Hematopoietic multipotent progenitor cell (in vitro differentiated cells): ENCODE measurements around the gene TUNAR. TPM values are rescaled to one million over a fixed set of nuclear protein-coding genes. Genes with fewer than 3 reads are reported as not detected.

Experiments
- DNase-seq, 3 donors: peaks; one replicate each; pipeline ENCODE4 v3.0.0-alpha.2; 2011 to 2015; ENCODE audit warnings: low read depth in 2 of 3, low spot score in 2 of 3
- total RNA-seq: library from RNA; depleted of rRNA; stranded (reverse); fragments of >200 nt; gene quantifications from one replicate; pipeline ENCODE4 v1.2.3, GENCODE V29; 2012

Gene TUNAR
- total RNA-seq, 1 donor: not detected

DNA sequence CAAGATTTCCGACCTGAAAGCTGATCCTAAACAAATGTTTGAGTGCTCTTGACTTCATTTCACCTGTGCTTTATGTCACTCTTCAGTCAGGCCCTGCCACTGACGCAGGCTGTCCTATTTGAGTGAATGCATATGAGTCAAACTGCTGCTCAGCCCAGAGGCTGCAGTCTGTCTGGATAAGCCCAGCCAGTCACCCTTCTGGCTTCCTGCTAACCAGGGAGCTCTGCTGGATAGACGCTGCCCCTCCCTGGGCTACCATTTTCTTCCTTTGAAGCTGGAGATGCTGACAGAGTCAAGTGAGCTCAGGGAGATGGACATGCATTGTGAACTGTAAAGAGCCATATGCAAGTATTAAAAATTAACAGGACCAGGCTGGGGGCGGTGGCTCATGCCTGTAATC lies 5.1 kb upstream of the TUNAR start:
- DNase-seq: no peak

DNA sequence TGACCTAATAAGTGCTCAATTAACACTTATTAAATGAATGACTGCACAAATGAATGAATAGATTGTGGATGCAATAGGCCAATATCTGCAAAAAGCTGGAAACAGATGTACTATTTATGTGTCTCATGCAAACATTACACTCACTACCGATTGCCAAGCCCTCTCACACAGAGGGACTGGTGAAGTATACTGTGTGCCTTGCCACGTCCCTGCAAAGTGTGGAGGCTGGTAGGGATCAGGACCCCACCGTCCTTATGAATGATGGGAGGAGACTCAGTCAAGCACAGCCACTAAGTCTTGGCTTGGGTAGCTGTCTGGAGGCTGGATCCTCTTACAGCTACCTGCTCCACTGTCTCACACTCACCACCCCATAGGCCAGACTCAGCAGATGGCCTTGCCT lies 3.9 kb upstream of the TUNAR start:
- no peak for DNase-seq

DNA sequence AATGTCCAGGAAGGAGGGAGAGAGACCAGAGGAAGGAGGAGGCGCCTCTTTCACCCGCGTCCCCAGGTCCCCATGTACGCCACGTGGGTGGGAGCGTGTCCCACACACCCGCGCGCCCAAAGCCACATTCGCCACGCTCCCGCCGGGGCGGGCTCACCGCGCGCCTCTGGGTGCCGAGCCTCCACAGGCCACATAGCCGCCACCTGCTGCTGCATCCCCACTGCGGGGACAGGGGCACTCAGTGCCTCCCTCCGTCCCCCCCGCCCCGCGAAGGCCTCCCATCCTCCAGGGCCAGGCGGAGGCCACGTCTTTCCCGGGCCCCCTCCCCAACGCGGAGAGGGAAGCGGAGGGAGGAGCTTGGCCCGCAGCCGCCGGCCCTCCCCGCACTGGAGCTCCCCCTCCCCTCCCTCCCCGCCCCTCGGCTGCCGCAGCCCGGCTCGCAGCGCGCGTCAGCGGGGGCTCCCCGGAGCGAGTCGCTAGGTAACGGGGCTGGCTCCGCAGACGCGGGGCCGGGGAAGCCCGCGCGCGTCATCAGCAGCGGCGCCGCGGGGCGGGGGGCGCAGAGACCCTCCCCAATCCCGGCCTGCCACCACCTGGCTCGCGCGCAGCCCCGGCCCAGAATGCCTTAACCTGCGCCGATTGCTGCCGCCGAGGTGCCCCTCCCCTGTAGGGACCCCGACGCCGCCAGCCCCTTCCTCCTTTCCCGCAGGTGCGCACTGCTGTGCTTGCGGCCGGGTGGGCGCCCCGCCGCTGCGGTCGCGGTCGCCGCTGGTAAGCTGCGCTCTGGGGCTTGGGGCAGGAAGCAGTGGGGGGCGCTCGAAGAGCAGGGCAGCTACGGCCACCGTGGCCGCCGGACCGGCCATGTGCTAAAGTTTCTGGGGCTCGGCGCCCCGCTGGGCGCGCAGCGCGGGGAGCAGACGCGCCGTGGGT lies 536 bp upstream of the TUNAR start:
- no peak for DNase-seq

DNA sequence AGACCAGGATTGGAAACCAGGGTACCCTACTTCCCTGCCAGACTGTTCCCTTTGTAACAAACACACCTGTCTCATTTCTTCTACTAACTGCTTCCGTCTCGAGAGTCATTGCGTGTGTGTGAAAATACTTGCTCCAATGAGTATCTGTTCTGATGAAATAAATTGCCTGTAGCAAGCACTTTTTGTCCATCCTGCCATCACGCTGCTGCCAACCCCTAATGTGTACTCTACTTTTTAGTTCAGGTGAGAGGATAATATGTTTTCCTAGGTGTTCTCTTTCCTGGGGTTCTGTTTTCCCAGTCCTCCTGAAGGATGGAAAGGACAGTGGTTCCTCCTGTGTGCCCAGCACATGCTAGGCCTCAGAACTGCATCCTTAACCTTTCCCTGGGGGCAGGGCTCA lies 1.0 kb downstream of the TUNAR start:
- DNase-seq: no peak

DNA sequence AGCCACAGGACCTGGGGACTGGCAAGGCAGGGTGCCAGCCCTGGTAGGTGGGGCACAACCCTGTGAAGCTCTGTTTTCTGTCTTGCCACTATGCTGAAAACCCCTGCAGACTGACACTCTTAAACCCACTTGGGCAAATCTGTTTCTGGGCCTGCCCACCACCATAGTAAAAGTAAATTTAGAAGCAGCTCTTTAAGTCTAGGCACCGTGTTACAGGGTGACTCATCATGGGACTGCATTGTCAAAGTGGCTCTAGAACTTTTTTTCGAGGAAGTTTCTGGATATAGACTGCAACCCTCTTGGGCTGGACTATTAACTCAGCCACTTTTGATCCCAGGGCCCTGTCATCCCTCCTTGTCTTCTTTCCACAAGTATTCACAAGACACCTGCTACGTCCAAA lies 7.7 kb downstream of the TUNAR start:
- no peak for DNase-seq

DNA sequence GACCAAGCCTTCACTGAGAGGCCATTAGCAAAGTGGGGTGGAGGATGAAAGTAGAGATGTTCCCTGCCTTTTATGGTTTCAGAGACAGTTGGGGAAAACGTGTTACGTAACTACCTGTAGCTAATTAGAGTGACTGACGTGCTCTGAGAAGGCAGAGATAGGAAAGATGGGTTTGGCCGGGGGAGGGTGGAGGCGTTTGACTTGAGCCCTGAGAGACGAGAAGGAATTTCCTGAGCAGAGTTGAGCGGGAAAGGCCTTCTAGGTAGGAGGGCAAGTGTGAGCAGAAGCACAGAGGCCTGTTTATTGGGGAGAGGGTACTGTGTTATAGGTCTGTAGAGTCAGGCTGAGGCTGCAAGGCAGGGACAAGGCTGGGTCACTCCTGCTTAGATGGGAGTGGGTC lies 8.6 kb downstream of the TUNAR start:
- no peak for DNase-seq

DNA sequence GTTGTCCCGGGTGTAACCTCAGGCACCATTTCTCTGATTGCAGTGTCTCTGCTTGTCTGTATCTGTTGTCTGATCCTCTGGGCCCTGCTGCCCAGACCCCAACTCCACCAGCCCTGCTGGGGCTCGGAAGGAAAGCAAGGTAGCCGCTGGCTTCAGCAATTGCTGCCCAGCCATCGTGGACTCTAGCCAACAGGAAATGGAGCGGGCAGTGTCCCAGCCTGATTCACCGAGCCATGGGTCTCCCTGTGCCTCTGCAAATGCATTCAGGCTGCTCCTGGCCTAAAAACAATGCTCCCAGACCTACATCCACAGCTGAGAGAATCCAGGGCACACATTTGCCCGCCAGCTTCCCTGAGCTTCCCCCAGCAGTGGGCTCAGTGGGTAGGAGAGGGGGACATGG lies 9.2 kb downstream of the TUNAR start:
- DNase-seq: no peak

DNA sequence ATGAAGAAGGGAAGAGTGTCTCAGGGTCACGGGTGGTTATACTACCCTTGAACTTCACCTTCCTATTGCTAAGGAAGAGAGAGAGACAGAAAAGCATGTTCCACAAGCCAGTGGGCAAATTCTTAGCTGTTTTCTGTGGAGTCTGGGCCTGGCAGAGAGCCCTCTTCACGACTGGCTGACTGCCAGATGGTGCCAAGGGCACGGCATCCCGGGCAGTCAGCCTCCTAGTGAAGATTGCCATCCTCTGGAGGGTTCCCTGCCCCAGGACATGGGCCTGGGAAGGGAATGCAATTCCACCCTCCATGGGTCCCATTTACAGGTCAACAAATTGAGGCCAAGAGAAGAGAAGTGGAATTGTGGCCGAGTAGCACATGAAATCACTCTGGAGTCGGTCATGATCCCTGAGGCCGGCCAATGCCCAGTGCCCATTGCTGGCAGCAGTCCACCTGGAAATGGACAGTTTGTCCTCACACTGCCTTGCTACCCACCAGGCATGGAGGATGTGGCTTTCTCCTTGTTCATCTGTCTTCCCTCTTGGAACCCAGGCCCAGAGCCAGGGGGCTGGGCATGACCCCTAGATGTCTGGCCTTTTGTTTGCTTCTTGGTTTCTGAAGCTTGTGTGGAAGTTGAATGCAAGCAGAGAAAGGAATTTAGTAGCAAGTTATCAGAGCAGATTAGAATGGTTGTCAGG lies 9.9 kb downstream of the TUNAR start:
- no peak for DNase-seq

DNA sequence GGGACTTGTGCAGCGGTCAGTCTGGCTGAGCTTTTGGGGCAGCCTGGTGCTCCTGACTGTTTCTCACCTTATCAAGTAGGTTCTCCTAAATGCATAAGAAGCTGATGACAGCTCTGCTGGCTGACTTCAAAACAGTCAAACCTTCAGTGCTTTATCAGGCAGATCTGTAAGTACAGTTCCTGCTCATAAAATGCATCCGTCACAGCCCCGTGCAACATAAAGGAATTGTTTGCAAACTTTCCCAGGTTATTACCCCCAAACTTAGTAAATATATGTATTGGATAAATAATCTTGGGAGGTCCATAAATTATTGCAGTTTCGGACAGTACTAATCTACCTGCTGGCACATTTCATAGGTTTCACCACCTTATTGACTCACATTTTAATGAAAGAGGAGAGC lies 10.7 kb downstream of the TUNAR start:
- no peak for DNase-seq

DNA sequence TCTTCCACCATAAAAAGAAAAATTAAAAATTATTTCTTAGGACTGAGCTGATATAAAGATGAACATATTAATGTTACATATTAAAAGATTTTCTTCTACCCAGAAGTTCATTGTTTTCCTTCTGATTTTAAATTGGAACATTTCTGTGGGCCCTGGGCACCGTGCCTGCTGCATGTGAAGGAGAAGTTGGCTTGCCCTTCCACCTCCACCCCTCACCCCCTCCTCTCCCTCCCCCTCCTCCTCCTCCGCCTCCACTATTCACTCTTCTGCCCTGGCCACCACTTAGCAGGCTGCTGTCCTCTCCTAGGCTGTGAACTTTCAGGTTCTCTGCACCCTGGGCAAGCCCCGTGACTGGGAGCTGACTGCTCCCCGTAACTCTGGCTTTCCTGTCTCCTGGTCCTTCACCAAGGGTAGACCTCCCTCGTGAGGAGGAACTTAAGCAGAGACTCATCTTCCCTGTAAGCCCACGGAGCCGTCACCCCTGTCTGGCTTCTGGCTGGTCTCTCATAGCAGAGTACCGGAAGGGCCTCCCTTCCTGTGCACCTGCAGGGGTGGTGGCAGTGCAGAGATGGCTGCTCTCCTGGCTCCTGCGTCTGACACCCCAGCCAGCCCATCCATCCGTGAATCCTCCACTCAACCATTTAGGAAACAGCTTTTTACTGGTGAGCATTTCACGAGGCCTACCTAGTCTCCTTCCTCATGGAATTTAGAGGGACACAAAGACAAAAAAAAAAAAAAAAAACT lies 12.8 kb downstream of the TUNAR start:
- DNase-seq: no peak

DNA sequence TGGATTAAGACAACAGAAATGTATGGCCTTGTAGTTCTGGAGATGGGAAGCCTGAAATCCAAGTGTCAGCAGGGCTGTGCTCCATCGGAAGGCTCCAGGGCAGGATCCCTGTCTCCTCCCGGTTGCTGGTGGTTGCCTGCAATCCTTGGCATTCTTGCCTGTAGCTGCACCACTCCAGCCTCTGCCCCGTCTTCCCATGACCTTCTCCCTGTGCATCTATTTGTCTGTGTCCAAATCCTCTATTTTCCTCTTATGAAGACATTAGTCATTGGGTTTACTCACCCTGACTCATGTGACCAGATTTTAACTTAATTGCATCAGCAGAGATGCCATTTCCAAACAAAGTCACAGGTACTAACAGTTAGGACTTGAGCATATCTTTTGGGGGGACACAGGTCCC lies 15.1 kb downstream of the TUNAR start:
- DNase-seq: no peak

DNA sequence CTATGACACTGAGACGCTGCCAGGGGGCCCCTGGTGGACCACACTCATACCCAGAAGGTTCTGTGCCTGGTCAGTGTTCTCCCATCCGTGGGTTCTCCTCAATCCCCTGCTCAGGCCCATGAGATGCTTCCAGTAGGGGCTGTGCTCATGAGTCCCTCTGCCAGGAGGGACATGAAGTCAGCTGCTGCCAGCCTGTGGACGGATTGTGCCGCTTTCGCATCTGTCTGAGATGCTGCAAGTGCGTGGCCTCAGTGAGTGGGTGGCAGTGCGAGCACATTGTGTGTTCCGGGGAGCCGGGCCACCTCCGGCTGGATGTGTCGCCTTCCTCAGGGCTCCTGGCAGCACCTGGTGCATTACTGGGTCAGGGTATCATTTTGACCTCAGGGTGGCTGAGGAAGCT lies 15.5 kb downstream of the TUNAR start:
- DNase-seq: no peak

DNA sequence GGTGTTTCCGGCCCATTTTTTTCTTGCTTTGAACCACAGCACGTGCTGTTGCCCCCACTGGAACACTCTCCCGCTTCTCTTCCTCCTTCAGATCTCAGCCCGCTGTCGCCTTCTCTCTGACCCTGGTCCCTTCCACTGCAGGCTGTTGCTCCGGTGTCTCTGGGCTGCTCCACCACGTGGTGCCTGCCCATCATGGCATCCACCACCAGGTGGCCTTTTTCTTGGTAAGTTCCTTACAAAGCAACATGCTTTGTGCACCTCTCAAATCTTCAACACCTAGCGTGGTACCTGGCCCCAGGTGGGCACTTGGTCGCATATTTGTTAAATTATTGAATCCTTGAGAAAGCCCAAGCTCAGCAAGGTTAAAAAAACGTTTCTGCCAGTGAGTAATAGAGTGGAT lies 19.1 kb downstream of the TUNAR start:
- DNase-seq: no peak

DNA sequence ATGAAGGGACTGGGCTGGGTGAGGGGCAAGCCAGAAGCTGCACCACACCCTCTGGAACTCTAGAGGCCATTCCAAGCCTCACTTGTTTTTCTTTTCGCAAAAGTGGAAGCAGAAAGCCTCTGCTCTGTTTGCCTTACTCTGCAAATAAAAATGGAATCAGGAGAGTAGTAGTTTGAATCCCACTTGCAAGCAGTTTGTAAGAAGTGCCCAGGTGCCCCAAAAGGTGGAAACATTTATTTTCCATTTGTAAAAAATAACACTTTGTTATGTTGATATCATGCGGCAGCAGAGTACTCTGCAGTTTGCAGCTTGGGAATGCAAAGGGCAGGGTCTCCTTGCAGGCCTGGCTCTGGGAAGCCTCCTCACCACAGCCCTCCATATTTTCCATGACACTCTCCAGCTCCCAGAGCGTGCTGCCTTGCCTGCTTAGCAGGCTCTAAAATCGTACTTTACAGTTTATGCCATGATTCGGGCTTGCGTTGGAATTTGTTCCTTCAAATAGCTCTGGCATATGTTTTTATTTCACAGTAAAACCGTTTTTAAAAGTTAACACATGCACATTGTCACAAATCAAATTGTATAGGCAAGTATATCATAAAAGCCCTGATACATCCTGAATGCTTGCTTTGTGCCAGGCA lies 20.0 kb downstream of the TUNAR start:
- no peak for DNase-seq

DNA sequence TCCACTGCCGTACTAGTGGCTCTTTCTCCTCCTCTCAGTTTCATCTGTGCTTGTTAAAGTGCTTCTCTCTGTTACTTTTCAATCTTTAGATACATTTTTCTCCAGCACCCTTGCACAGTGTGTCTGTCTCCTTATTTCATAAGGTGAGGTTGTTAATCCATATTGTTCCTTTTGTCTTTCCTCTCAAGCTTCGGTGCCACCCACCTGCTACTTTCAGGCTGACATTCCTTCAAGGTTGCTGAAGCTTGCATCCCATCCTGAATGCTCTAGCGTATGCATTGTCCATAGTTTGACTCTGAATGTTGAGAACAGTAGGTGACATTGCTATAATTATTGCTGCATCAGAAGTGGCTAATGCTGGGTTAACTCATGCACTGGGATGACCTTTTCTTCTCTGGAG lies 20.6 kb downstream of the TUNAR start:
- no peak for DNase-seq

DNA sequence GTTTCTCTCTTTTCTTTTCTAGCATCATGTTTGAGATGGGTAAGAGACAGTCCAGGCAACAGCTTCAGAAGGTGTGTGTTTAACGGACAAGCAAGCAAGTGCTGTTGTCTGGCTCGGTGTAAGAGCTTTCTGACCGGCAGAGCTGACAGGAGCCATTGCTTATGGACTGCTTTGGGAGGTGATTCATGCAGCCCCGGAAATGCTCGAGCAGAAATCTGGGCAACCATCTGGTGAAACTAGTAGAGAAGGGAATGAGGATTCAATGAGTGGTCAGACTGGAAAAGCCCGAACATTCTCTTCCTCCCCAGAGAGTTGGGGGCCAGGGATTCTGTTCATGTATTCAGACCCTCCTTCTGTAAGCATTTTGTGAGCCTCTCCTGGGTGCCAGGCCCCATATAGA lies 24.4 kb downstream of the TUNAR start:
- no peak for DNase-seq

DNA sequence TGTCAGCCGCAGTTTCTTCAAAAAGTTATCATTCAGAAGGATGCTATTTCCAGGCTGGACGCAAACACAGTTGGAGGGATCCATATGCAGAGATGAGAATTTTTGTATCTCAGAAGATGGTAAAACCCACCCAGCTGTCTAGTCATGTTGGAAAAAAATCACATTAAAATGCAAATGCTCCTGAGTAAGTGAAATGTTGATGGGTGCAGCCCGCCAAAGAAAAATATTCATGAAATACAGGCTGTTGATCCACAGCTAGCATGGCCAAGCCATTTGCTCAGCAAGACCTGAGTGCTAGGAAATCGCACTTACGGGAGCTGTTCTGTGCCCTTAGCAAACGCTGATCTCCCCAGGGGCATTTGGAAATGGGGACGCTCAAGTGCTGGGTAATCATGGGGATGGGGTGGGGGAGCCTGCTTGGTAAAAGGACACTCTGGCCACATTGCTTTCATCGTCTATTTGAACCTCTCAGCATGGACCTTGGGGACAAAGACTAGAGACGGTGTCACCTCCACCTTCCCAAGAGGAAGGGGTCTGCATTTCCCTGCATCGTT lies 25.7 kb downstream of the TUNAR start:
- DNase-seq: no peak

DNA sequence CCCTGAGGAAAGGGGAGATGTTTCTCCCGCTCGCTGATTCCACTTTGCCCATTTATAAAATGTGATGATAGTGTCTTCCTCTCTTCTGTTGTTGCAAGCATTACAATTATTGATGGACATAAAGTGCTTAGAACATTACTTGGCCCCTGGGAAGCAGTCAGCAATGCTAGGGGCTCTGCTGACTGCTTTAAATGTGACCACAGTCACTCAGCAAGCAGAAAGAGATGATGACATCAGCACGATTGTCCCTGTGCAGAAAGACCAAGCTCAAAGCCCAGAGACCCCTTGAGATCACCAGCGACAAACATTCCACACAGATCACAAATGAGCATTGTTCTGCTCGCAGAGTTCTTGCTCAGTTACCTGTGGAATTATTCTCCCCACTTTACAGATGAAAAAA lies 26.5 kb downstream of the TUNAR start:
- DNase-seq: no peak

DNA sequence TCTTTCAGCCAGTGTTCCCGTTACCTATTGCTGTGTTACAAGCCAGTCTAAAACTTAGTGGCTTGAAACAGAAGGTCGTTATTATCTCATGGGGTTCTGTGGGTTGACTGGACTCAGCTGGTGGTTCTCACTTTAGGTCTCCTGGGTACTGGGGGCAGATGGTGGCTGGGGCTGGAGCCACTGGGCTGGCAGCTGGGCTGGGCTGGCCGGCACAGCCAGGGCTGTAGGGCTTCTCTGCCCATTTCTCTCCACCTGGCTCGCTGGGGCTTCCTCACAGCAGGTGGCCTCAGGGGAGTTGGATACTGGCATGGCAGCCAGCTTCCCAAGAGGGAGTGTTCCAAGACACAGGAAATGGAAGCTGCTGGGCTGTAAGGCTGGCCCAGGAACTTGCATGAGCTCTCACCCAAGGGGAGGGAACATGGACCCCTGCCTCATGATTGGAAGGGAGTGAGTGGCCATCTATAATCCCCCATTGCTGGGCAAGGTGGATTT lies 27.0 kb downstream of the TUNAR start:
- no peak for DNase-seq

DNA sequence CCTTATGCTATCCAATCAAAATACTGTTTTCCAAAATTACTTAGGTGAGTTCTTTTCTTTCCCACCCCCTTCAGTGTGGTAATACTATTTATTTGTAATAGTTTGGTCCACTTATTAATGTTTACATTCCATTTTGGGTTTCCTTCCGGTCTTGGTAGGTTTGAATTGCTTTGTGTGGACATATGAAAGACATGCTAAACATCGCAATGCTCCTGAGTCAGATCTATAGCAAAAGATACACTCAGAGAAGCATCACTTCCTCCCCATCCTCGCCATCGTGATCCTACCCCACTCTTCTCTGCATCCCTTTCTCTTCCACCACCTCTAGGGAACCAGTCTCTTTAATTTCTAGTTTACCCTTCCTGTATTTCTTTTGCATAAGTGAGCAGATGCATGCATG lies 30.0 kb downstream of the TUNAR start:
- DNase-seq: no peak

DNA sequence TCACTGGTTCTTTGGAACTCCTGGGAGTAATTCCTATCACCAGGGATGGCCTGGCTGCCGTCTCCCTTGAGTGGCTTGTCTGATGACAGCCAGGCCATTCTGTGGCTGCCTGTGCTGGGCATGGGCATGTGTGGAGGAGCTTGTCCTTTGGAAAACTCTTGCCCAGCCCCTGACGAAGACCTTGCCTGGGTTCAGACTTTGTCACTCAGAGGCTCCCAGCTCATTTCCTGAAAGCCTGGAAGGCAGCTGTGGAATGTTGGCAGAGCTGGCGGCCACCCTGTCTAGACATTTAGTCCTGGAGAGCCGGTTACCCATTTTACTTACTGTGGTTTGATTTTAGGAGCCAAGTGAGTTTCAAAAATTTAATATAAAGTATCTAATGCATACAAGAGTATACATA lies 34.0 kb downstream of the TUNAR start:
- no peak for DNase-seq
